Measurements from ENCODE around the gene IGSF21. TPM values are rescaled to one million over a fixed set of nuclear protein-coding genes. Genes with fewer than 3 reads are reported as not detected.

IGSF21 gene
- total RNA-seq, 1 donor from 2014 or later, result 1.3 TPM

DNA sequence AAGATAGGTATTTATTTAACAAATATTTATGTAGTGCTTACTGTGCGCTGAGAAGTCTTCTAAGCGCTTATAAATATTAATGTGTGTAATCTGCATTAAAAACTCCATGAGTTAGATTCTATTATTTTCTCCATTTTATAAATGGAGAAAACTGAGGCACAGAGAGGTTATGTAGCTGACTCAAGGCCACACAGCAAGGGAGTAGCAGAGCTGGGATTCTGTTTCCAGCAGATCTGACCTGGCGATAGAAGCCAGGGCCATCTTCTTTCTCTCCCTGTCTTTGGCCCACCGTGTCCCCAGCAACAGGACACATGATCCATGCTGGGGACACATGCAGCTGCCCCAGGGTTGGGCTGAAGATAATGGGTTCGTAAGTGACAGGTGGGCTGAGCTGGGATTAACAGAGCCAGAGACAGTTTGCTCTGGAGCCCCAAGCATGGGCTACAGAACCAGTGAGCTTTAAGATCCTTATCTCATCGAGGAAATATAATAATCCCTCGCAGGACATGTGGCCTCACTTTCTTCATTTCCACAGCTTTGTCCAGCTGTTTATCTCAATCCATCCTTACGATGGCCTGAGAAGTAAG is 30.3 kb downstream of the IGSF21 start:
- H3K27ac Mint-ChIP-seq (ENCODE audit: unreplicated experiment), result peak overlapping the region; percentile 26
- TF ChIP-seq CTCF (IDR thresholded peaks at IDR 0.05; ENCODE audit: partially characterized antibody, unreplicated experiment), result no peak
- peaks cover 6% of the 10 kb centered on the region for H3K27me3 Mint-ChIP-seq (ENCODE audit: unreplicated experiment)

DNA sequence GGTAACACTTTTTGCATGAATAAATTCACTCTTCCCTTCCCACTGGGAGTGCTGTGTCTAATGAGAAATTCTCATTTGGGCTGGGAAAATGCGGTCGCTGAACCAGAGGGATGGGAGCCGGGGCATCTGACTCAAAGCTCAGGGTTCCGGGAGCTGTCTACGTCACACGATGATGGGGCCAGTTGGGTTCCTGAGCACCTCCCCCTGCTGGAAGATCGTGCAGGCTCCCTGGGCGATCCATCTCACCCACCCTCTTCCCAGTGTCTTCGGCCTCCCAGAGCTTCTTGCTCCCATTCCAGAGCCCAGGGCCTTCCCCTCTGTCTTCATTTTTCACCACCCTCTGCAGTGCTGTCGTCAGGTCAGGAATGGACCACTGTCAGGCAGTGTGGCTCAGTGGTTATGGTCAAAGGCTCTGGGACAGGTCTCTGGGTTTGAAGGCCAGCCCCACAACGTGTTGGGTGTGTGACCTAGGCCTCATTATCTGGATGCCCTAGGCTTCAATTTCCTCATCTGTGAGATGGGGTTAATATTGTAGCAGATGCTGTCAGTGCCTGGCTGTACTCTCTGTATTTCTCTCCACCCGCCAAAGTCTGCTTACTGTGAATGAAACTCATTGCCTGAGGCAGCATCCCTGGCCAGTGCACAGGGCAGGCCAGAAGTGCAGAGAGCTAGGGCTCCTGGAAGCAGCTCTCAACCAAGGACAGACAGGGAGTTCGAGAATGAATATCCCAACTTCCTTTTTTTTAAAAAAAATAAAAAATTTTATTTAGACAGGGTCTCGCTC is 31.8 kb downstream of the IGSF21 start:
- H3K27ac Mint-ChIP-seq (ENCODE audit: unreplicated experiment), result no peak overlapping the region
- DNase-seq, result no peak
- peaks cover 9% of the 10 kb centered on the region for H3K27me3 Mint-ChIP-seq (ENCODE audit: unreplicated experiment)
- no peak for TF ChIP-seq CTCF (IDR thresholded peaks at IDR 0.05; ENCODE audit: partially characterized antibody, unreplicated experiment)
- no peaks in the 10 kb centered on the region for H3K36me3 Mint-ChIP-seq (ENCODE audit: unreplicated experiment)
- no peak overlapping the region for H3K4me3 Mint-ChIP-seq (ENCODE audit: unreplicated experiment)
- H3K9me3 Mint-ChIP-seq (ENCODE audit: unreplicated experiment), result peaks cover 6% of the 10 kb centered on the region
- peaks cover 4% of the 10 kb centered on the region for H3K4me1 Mint-ChIP-seq (ENCODE audit: low read depth, unreplicated experiment)

More for the DNA sequence above, 30.3 kb downstream of the IGSF21 start:
- DNase-seq, result no peak
- Mint-ChIP-seq H3K4me1 (ENCODE audit: low read depth, unreplicated experiment) (peaks cover 12% of the 10 kb centered on the region), H3K36me3 (ENCODE audit: unreplicated experiment) (no peaks in the 10 kb centered on the region), H3K9me3 (ENCODE audit: unreplicated experiment) (peaks cover 3% of the 10 kb centered on the region), H3K4me3 (ENCODE audit: unreplicated experiment) (no peak overlapping the region)

- peaks cover 9% of the 10 kb centered on the region for H3K27me3 Mint-ChIP-seq (ENCODE audit: unreplicated experiment)
- DNase-seq, result no peak
- H3K9me3 Mint-ChIP-seq (ENCODE audit: unreplicated experiment), result peaks cover 6% of the 10 kb centered on the region
- H3K36me3 Mint-ChIP-seq (ENCODE audit: unreplicated experiment), result no peaks in the 10 kb centered on the region
- H3K4me3 Mint-ChIP-seq (ENCODE audit: unreplicated experiment), result no peak overlapping the region
- no peaks in the 10 kb centered on the region for H3K4me1 Mint-ChIP-seq (ENCODE audit: low read depth, unreplicated experiment)
- no peak for TF ChIP-seq CTCF (IDR thresholded peaks at IDR 0.05; ENCODE audit: partially characterized antibody, unreplicated experiment)
- no peak overlapping the region for H3K27ac Mint-ChIP-seq (ENCODE audit: unreplicated experiment)
These were observed 32.8 kb downstream of the IGSF21 start for GRCh38 chr1:18140411-18140810.

DNA sequence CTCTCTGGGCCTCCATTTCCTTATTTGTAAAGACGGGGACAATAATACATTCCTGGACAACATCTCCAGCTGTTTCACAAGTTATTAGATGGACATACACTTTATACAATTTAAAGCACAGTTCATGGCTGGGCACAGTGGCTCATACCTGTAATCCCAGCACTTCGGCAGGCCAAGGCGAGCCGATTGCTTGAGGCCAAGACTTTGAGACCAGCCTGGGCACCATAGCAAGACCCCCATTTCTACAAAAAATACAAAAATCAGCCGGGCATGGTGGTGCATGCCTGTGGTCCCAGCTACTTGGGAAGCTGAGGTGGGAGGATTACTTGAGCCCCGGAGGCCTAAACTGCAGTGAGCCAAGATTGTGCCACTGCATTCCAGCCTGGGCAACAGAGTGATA is 34.1 kb downstream of the IGSF21 start:
- no peaks in the 10 kb centered on the region for H3K36me3 Mint-ChIP-seq (ENCODE audit: unreplicated experiment)
- H3K27me3 Mint-ChIP-seq (ENCODE audit: unreplicated experiment), result peaks cover 12% of the 10 kb centered on the region
- peaks cover 6% of the 10 kb centered on the region for H3K9me3 Mint-ChIP-seq (ENCODE audit: unreplicated experiment)
- DNase-seq, result no peak
- no peak overlapping the region for H3K4me3 Mint-ChIP-seq (ENCODE audit: unreplicated experiment)
- no peak overlapping the region for H3K27ac Mint-ChIP-seq (ENCODE audit: unreplicated experiment)
- TF ChIP-seq CTCF (IDR thresholded peaks at IDR 0.05; ENCODE audit: partially characterized antibody, unreplicated experiment), result no peak
- H3K4me1 Mint-ChIP-seq (ENCODE audit: low read depth, unreplicated experiment), result peaks cover under 1% of the 10 kb centered on the region

GRCh38 chr1:18142471-18142870 is 34.9 kb downstream of the IGSF21 start:
- DNase-seq, result no peak
- Mint-ChIP-seq H3K4me1 (ENCODE audit: low read depth, unreplicated experiment) (peaks cover 1% of the 10 kb centered on the region), H3K4me3 (ENCODE audit: unreplicated experiment) (no peak overlapping the region), H3K36me3 (ENCODE audit: unreplicated experiment) (no peaks in the 10 kb centered on the region), H3K27me3 (ENCODE audit: unreplicated experiment) (peaks cover 11% of the 10 kb centered on the region), H3K9me3 (ENCODE audit: unreplicated experiment) (peaks cover 6% of the 10 kb centered on the region), H3K27ac (ENCODE audit: unreplicated experiment) (no peak overlapping the region)
- no peak for TF ChIP-seq CTCF (IDR thresholded peaks at IDR 0.05; ENCODE audit: partially characterized antibody, unreplicated experiment)
